ENCODE results near the gene STAC.

- TF ChIP-seq CTCF (IDR thresholded peaks at IDR 0.05) = no peak
- no peak for TF ChIP-seq POLR2A (IDR thresholded peaks at IDR 0.05)
These were observed 178.7 kb downstream of the STAC start for GRCh38 chr3:36558961-36559360.
